MM.1S (cell line): ENCODE results near the gene UBTD1.

Experiments
- CTCF ChIP-seq: fragments of 300-600 bp; sonication (generic); IDR thresholded peaks from 2 replicates; pipeline ENCODE4 v1.5.1; 2016; ENCODE audit warnings: antibody characterized with exemption, low read length, mixed read lengths
- EZH2 ChIP-seq: fragments of 300-600 bp; sonication (generic); optimal IDR thresholded peaks from 2 replicates; pipeline ENCODE3; 2017; ENCODE audit warnings: low read depth, mild to moderate bottlenecking, antibody characterized with exemption, low read length, mixed read lengths
- EZH2phosphoT487 ChIP-seq: fragments of 300-600 bp; sonication (generic); IDR thresholded peaks from 2 replicates; pipeline ENCODE4 v1.6.1; 2018; ENCODE audit warnings: antibody characterized with exemption, low read length

DNA sequence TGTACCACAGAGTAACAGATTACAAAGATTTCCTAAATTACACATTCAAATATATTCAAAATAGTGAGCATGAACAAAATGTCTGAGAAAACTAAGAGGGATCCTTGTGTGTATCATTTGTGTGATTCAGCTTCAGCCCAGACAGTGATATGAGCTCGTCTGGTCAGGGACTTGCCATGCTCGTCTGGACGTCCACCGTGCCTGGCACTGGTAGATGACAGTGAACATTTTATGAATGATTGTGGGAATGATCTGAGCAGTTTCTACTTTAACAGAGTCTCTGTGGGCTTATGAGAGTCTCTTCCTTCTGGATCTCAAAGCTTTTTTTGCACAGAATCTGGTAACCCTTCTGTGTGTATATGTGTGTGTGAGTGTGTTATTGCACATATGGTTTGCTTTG, 39.7 kb downstream of the UBTD1 start:
- no peak for TF ChIP-seq CTCF
- no peak for TF ChIP-seq EZH2
- TF ChIP-seq EZH2phosphoT487, result no peak
